ENCODE results near the gene TTC27.

TTC27 gene

GRCh38 chr2:32810909-32811495 lies 183.2 kb downstream of the TTC27 start:
- Mint-ChIP-seq H3K27me3 (no peaks in the 10 kb centered on the region), H3K36me3 (ENCODE audit: low read depth) (peaks cover 54% of the 10 kb centered on the region), H3K4me1 (ENCODE audit: low read depth) (no peaks in the 10 kb centered on the region), H3K9me3 (no peaks in the 10 kb centered on the region), H3K4me3 (no peak overlapping the region), H3K27ac (no peak overlapping the region)

- no peak overlapping the region for H3K4me3 Mint-ChIP-seq
- no peaks in the 10 kb centered on the region for H3K4me1 Mint-ChIP-seq (ENCODE audit: low read depth)
- H3K36me3 Mint-ChIP-seq (ENCODE audit: low read depth): peaks cover 60% of the 10 kb centered on the region
- no peak overlapping the region for H3K27ac Mint-ChIP-seq
- H3K27me3 Mint-ChIP-seq: no peaks in the 10 kb centered on the region
- no peaks in the 10 kb centered on the region for H3K9me3 Mint-ChIP-seq
Measured at GRCh38 chr2:32811696-32812095, 183.8 kb downstream of the TTC27 start.

- H3K27ac Mint-ChIP-seq: no peak overlapping the region
- H3K9me3 Mint-ChIP-seq: no peaks in the 10 kb centered on the region
- H3K27me3 Mint-ChIP-seq: no peaks in the 10 kb centered on the region
- H3K4me1 Mint-ChIP-seq (ENCODE audit: low read depth): no peaks in the 10 kb centered on the region
- H3K4me3 Mint-ChIP-seq: no peak overlapping the region
- H3K36me3 Mint-ChIP-seq (ENCODE audit: low read depth): peaks cover 66% of the 10 kb centered on the region
Measured at GRCh38 chr2:32812316-32812715, 184.5 kb downstream of the TTC27 start.

GRCh38 chr2:32820088-32820487 lies 192.2 kb downstream of the TTC27 start:
- H3K27me3 Mint-ChIP-seq: no peaks in the 10 kb centered on the region
- H3K27ac Mint-ChIP-seq: no peak overlapping the region
- H3K9me3 Mint-ChIP-seq: no peaks in the 10 kb centered on the region
- H3K4me3 Mint-ChIP-seq: no peak overlapping the region
- no peaks in the 10 kb centered on the region for H3K4me1 Mint-ChIP-seq (ENCODE audit: low read depth)
- H3K36me3 Mint-ChIP-seq (ENCODE audit: low read depth): peaks cover 47% of the 10 kb centered on the region

GRCh38 chr2:32820701-32821100 lies 192.9 kb downstream of the TTC27 start:
- Mint-ChIP-seq H3K36me3 (ENCODE audit: low read depth) (peaks cover 52% of the 10 kb centered on the region), H3K4me3 (no peak overlapping the region), H3K27me3 (no peaks in the 10 kb centered on the region), H3K9me3 (no peaks in the 10 kb centered on the region), H3K4me1 (ENCODE audit: low read depth) (no peaks in the 10 kb centered on the region), H3K27ac (no peak overlapping the region)

- H3K27ac Mint-ChIP-seq: no peak overlapping the region
- H3K4me1 Mint-ChIP-seq (ENCODE audit: low read depth): no peaks in the 10 kb centered on the region
- H3K36me3 Mint-ChIP-seq (ENCODE audit: low read depth): peaks cover 36% of the 10 kb centered on the region
- H3K9me3 Mint-ChIP-seq: peaks cover 7% of the 10 kb centered on the region
- H3K27me3 Mint-ChIP-seq: no peaks in the 10 kb centered on the region
- H3K4me3 Mint-ChIP-seq: no peak overlapping the region
Measured at GRCh38 chr2:32824070-32824809, 196.4 kb downstream of the TTC27 start.

- Mint-ChIP-seq H3K27me3 (no peaks in the 10 kb centered on the region), H3K27ac (no peak overlapping the region), H3K9me3 (peaks cover 10% of the 10 kb centered on the region), H3K36me3 (ENCODE audit: low read depth) (peaks cover 25% of the 10 kb centered on the region), H3K4me1 (ENCODE audit: low read depth) (no peaks in the 10 kb centered on the region), H3K4me3 (no peak overlapping the region)
Measured at GRCh38 chr2:32825291-32825712, 197.5 kb downstream of the TTC27 start.

GRCh38 chr2:32830196-32830595 lies 202.3 kb downstream of the TTC27 start:
- H3K27ac Mint-ChIP-seq: no peak overlapping the region
- H3K36me3 Mint-ChIP-seq (ENCODE audit: low read depth): peaks cover 10% of the 10 kb centered on the region
- H3K9me3 Mint-ChIP-seq: peaks cover 15% of the 10 kb centered on the region
- no peak overlapping the region for H3K4me3 Mint-ChIP-seq
- H3K4me1 Mint-ChIP-seq (ENCODE audit: low read depth): no peaks in the 10 kb centered on the region
- no peaks in the 10 kb centered on the region for H3K27me3 Mint-ChIP-seq

GRCh38 chr2:32832821-32833220 lies 205.0 kb downstream of the TTC27 start:
- Mint-ChIP-seq H3K4me3 (no peak overlapping the region), H3K27me3 (no peaks in the 10 kb centered on the region), H3K9me3 (peaks cover 15% of the 10 kb centered on the region), H3K27ac (no peak overlapping the region), H3K4me1 (ENCODE audit: low read depth) (no peaks in the 10 kb centered on the region), H3K36me3 (ENCODE audit: low read depth) (no peaks in the 10 kb centered on the region)

GRCh38 chr2:32833709-32834108 lies 205.9 kb downstream of the TTC27 start:
- H3K4me3 Mint-ChIP-seq: no peak overlapping the region
- H3K9me3 Mint-ChIP-seq: peaks cover 11% of the 10 kb centered on the region
- no peak overlapping the region for H3K27ac Mint-ChIP-seq
- H3K27me3 Mint-ChIP-seq: no peaks in the 10 kb centered on the region
- H3K4me1 Mint-ChIP-seq (ENCODE audit: low read depth): no peaks in the 10 kb centered on the region
- no peaks in the 10 kb centered on the region for H3K36me3 Mint-ChIP-seq (ENCODE audit: low read depth)

GRCh38 chr2:32835148-32835547 lies 207.3 kb downstream of the TTC27 start:
- Mint-ChIP-seq H3K4me1 (ENCODE audit: low read depth) (no peaks in the 10 kb centered on the region), H3K27me3 (no peaks in the 10 kb centered on the region), H3K9me3 (peaks cover 5% of the 10 kb centered on the region), H3K27ac (no peak overlapping the region), H3K36me3 (ENCODE audit: low read depth) (no peaks in the 10 kb centered on the region), H3K4me3 (no peak overlapping the region)

GRCh38 chr2:32836933-32837332 lies 209.1 kb downstream of the TTC27 start:
- H3K9me3 Mint-ChIP-seq: no peaks in the 10 kb centered on the region
- H3K4me3 Mint-ChIP-seq: no peak overlapping the region
- no peaks in the 10 kb centered on the region for H3K36me3 Mint-ChIP-seq (ENCODE audit: low read depth)
- H3K4me1 Mint-ChIP-seq (ENCODE audit: low read depth): no peaks in the 10 kb centered on the region
- no peaks in the 10 kb centered on the region for H3K27me3 Mint-ChIP-seq
- H3K27ac Mint-ChIP-seq: no peak overlapping the region

- Mint-ChIP-seq H3K27me3 (no peaks in the 10 kb centered on the region), H3K9me3 (no peaks in the 10 kb centered on the region), H3K36me3 (ENCODE audit: low read depth) (no peaks in the 10 kb centered on the region), H3K4me1 (ENCODE audit: low read depth) (no peaks in the 10 kb centered on the region), H3K27ac (no peak overlapping the region), H3K4me3 (no peak overlapping the region)
Measured at GRCh38 chr2:32838418-32838817, 210.6 kb downstream of the TTC27 start.

- Mint-ChIP-seq H3K27me3 (no peaks in the 10 kb centered on the region), H3K36me3 (ENCODE audit: low read depth) (no peaks in the 10 kb centered on the region), H3K9me3 (no peaks in the 10 kb centered on the region), H3K4me1 (ENCODE audit: low read depth) (no peaks in the 10 kb centered on the region), H3K4me3 (no peak overlapping the region), H3K27ac (no peak overlapping the region)
Measured at GRCh38 chr2:32838949-32839348, 211.1 kb downstream of the TTC27 start.

GRCh38 chr2:32841931-32842898 lies 214.4 kb downstream of the TTC27 start:
- H3K9me3 Mint-ChIP-seq: no peaks in the 10 kb centered on the region
- no peak overlapping the region for H3K27ac Mint-ChIP-seq
- no peaks in the 10 kb centered on the region for H3K36me3 Mint-ChIP-seq (ENCODE audit: low read depth)
- H3K4me3 Mint-ChIP-seq: no peak overlapping the region
- H3K27me3 Mint-ChIP-seq: no peaks in the 10 kb centered on the region
- H3K4me1 Mint-ChIP-seq (ENCODE audit: low read depth): no peaks in the 10 kb centered on the region

Measured in stimulated activated naive CD8-positive, alpha-beta T cell treated with anti-CD3 and anti-CD28 coated beads, Interleukin-15, Interleukin-2, amounts not matched to agents 100 ng/mL and 50 ng/mL, for 24 hours (primary cell).